NCI-H2196 (cell line): Measurements from ENCODE around the gene ERMN.
"Not testable (repeated sequence)": the region's sequence is repeated elsewhere in the genome, so short reads cannot be mapped to it uniquely, and the experiment has no call there.

Experiments
- DNase-seq: peaks from one replicate; lab custom pipeline; 2025; ENCODE audit not compliant: unreplicated experiment; lab: John Stamatoyannopoulos, UW

ERMN gene

GRCh38 chr2:157301307-157301706, 24.3 kb downstream of the ERMN start:
- DNase-seq = no peak

DNA sequence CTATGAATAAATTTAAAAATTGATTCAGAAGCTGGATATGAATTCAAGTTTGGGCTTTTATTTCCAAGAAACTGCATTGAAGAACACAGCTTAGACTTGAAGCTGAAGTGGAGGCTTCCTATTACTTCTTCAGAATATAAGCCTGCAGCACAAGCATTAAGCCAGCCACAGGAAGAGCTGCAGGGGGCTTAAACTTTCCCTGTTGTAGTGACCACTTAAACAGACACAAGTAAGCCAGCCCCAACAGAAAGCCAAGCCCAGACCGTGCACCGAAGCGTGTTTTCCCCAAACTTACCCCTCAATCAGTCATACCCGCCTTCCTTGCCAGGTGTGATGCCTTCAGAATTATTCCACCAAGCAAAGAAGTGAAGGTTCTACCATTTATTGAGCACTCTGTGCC, 28.7 kb downstream of the ERMN start:
- DNase-seq = no peak

- no peak for DNase-seq
Measured at GRCh38 chr2:157296490-157296889, 29.1 kb downstream of the ERMN start.

GRCh38 chr2:157292853-157293252, 32.8 kb downstream of the ERMN start:
- no peak for DNase-seq

DNA sequence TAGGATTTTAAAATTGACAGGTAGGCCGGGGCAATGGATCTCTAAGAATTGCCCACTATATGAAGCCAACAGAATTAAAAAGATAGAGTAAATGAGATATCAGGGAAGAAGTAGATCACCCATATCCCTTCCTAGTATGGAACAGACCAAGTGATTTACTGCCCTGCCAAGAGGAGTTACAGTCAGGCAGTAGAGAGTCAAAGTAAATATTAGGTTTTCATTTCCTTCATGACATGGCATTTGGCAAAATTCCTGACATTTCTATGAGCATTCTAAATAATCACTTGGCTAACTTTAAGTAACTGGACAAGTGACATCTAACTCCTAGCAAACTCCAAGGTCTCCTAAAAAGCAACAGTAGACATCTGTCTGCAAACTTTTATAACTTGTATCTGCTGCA, 34.6 kb downstream of the ERMN start:
- no peak for DNase-seq

DNA sequence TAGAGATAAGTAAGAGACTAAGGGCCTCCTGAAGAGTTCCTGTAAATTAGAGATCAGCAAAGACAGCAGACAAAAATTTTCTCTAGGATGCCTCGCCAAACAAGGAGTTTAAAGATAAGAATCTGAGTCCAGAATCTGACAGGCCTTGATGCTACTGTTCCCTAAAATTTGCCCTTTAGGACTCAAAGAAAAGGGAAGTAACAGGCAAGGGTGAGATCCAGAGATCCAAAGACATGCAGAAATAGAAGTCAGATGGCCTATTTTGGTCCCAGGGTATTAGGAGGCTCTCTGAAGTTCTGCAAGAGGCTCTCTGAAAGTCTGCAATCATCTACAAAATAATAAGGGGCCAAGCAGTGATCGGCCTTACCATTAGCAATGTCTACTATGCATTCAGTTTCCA, 35.1 kb downstream of the ERMN start:
- DNase-seq = no peak

GRCh38 chr2:157287160-157287559, 38.5 kb downstream of the ERMN start:
- DNase-seq = no peak

DNA sequence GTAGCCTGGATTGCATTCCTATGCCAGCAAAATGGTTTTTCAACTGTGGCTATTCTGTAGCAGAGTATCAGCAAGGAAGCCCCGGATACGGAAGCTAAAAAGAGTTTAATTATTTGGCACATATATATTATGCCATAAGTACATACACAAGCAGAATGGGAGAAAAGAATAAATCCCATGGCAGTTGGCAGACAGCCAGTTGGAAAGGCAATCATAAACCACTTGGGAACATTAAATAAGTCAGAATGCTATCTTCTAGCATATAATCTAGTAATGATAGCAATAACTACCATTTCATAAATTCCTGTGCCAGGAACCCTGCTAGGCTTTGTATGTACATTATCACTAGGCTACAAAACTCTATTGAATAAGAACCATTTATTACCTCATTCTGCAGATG, 42.2 kb downstream of the ERMN start:
- no peak for DNase-seq

- no peak for DNase-seq
Measured at GRCh38 chr2:157281316-157281715, 44.3 kb downstream of the ERMN start.

DNA sequence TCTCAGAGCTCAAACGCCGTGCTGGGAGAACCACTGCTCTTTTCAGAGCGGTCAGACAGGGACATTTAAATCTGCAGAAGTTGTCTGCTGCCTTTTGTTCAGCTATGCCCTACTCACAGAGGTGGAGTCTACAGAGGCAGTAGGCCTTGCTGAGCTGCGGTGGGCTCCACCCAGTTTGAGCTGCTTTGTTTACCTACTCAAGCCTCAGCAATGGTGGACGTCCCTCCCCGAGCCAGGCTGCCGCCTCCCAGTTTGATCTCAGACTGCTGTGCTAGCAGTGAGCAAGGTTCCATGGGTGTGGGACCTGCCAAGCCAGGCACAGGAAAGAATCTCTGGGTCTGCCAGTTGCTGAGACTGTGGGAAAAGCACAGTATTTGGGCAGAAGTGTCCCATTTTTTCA, 46.3 kb downstream of the ERMN start:
- DNase-seq = not testable (repeated sequence)

- DNase-seq = no peak
Measured at GRCh38 chr2:157271590-157272203, 53.9 kb downstream of the ERMN start.

DNA sequence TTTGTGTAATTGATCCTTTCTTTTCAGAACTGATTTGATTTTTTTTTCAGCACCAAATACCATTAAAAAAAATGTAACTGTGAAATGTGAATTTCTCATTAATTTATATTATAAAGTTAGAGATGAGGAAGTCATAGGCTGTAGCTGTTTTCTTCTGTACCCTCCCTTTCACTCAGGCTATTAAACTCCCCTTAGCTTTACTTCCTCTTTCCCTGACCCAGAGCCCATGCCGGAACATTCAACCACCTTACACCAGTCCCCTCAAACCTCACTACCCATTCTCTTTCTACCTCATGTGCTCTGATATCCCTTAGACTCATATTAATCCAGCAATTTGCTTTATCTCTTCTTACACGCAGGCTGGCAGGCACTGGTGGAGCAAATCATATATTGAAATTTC, 55.7 kb downstream of the ERMN start:
- no peak for DNase-seq

GRCh38 chr2:157269060-157269459, 56.6 kb downstream of the ERMN start:
- DNase-seq = no peak
